T-helper 1 cell treated with Interleukin-12 subunit alpha and Interleukin-12 subunit beta and Interleukin-4 antibody, amounts not matched to agents 30 μg/mL and 1 μg/mL, for 36 hours (primary cell): Measurements from ENCODE around the gene POU6F2.

Experiments
- H3K27ac Mint-ChIP-seq: one replicate; pipeline ENCODE4 v1.8.0; 2021; ENCODE audit warnings: mild to moderate bottlenecking, mixed read lengths
- H3K27me3 Mint-ChIP-seq: one replicate; pipeline ENCODE4 v1.8.0; 2021; ENCODE audit warnings: low read depth, mixed read lengths
- H3K36me3 Mint-ChIP-seq: one replicate; pipeline ENCODE4 v1.8.0; 2021; ENCODE audit warnings: low read depth, mixed read lengths
- H3K4me1 Mint-ChIP-seq: one replicate; pipeline ENCODE4 v1.8.0; 2021; ENCODE audit warnings: low read depth, mixed read lengths
- H3K4me3 Mint-ChIP-seq: one replicate; pipeline ENCODE4 v1.8.0; 2021; ENCODE audit warnings: mild to moderate bottlenecking, moderate library complexity, mixed read lengths
- H3K9me3 Mint-ChIP-seq: one replicate; pipeline ENCODE4 v1.8.0; 2021; ENCODE audit warnings: mixed read lengths

POU6F2 gene

DNA sequence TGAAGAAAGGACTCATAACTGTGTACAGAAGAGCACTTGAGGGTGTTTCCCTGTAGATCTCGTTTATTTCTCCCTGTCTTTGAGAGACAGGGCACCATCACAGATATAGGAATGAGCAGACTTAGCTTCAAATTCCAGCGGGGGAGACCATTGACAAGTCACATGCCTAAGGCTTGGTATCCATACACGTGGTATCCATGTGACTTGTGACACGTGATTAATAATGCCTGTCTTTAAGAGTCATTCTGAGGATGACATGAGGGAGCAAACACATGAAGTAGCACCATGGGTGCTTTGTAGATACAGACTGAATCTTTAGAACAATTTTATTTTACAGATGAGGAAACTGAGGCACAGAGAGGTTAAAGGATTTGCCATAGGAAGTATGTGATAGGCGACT, 292.3 kb downstream of the POU6F2 start:
- no peaks in the 10 kb centered on the region for H3K27me3 Mint-ChIP-seq

GRCh38 chr7:39271402-39271801, 293.7 kb downstream of the POU6F2 start:
- H3K27ac Mint-ChIP-seq, result no peak overlapping the region
- H3K27me3 Mint-ChIP-seq, result no peaks in the 10 kb centered on the region
- H3K9me3 Mint-ChIP-seq, result no peaks in the 10 kb centered on the region
- H3K4me3 Mint-ChIP-seq, result no peak overlapping the region
- H3K4me1 Mint-ChIP-seq, result no peaks in the 10 kb centered on the region
- no peaks in the 10 kb centered on the region for H3K36me3 Mint-ChIP-seq

More for the DNA sequence above, 292.3 kb downstream of the POU6F2 start:
- Mint-ChIP-seq H3K9me3 (no peaks in the 10 kb centered on the region), H3K4me1 (no peaks in the 10 kb centered on the region), H3K36me3 (no peaks in the 10 kb centered on the region), H3K27ac (no peak overlapping the region), H3K4me3 (no peak overlapping the region)

- H3K27me3 Mint-ChIP-seq, result no peaks in the 10 kb centered on the region
- H3K9me3 Mint-ChIP-seq, result no peaks in the 10 kb centered on the region
- H3K27ac Mint-ChIP-seq, result no peak overlapping the region
- no peaks in the 10 kb centered on the region for H3K4me1 Mint-ChIP-seq
- no peak overlapping the region for H3K4me3 Mint-ChIP-seq
- H3K36me3 Mint-ChIP-seq, result no peaks in the 10 kb centered on the region
Measured at GRCh38 chr7:39272111-39272510, 294.4 kb downstream of the POU6F2 start.

DNA sequence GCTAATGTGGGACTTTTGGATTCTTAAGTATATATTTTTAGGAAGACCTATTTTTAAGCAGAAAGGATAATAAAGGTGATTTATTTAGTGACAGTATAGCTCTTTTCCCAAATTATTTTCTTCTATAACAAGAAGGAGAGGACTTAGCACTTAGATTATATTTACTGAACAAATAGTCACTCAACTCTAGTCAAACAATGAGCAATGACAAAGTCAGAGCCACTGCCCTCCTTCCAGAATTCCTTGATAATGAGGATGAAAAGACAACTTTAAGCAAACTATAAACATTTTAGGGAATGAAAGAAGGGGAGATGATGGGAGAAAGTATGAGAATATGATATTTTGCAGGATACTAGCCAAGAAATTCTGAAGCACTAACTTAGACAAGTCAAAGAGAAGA, 295.0 kb downstream of the POU6F2 start:
- no peaks in the 10 kb centered on the region for H3K36me3 Mint-ChIP-seq
- H3K4me1 Mint-ChIP-seq, result no peaks in the 10 kb centered on the region
- no peak overlapping the region for H3K4me3 Mint-ChIP-seq
- no peaks in the 10 kb centered on the region for H3K9me3 Mint-ChIP-seq
- H3K27me3 Mint-ChIP-seq, result no peaks in the 10 kb centered on the region
- no peak overlapping the region for H3K27ac Mint-ChIP-seq

DNA sequence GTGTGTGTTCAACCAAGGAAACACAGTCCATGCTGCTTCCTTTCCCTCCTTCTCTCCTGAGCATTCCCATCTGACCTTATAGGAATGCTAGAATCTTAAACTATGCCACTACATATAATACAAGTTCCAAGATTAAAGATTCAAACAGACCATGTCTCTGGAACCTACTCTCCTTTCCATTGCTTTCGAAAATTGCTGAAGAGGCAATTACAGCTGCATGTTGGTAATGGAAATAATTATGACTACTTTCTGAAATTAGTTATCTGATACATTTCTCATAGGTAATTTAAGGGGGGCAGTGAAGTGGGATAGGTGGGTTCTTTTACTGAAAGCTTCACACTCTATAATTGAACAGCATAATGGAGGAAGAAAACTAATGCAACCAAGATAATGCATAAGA, 302.6 kb downstream of the POU6F2 start:
- Mint-ChIP-seq H3K36me3 (no peaks in the 10 kb centered on the region), H3K4me1 (no peaks in the 10 kb centered on the region), H3K27ac (no peak overlapping the region), H3K9me3 (no peaks in the 10 kb centered on the region), H3K27me3 (no peaks in the 10 kb centered on the region), H3K4me3 (no peak overlapping the region)

- Mint-ChIP-seq H3K4me1 (no peaks in the 10 kb centered on the region), H3K4me3 (no peak overlapping the region), H3K9me3 (no peaks in the 10 kb centered on the region), H3K27me3 (no peaks in the 10 kb centered on the region), H3K36me3 (no peaks in the 10 kb centered on the region), H3K27ac (no peak overlapping the region)
Measured at GRCh38 chr7:39285256-39285655, 307.5 kb downstream of the POU6F2 start.

GRCh38 chr7:39288303-39288702, 310.6 kb downstream of the POU6F2 start:
- H3K36me3 Mint-ChIP-seq, result no peaks in the 10 kb centered on the region
- H3K4me3 Mint-ChIP-seq, result no peak overlapping the region
- H3K27ac Mint-ChIP-seq, result no peak overlapping the region
- H3K27me3 Mint-ChIP-seq, result no peaks in the 10 kb centered on the region
- H3K4me1 Mint-ChIP-seq, result no peaks in the 10 kb centered on the region
- H3K9me3 Mint-ChIP-seq, result no peaks in the 10 kb centered on the region

DNA sequence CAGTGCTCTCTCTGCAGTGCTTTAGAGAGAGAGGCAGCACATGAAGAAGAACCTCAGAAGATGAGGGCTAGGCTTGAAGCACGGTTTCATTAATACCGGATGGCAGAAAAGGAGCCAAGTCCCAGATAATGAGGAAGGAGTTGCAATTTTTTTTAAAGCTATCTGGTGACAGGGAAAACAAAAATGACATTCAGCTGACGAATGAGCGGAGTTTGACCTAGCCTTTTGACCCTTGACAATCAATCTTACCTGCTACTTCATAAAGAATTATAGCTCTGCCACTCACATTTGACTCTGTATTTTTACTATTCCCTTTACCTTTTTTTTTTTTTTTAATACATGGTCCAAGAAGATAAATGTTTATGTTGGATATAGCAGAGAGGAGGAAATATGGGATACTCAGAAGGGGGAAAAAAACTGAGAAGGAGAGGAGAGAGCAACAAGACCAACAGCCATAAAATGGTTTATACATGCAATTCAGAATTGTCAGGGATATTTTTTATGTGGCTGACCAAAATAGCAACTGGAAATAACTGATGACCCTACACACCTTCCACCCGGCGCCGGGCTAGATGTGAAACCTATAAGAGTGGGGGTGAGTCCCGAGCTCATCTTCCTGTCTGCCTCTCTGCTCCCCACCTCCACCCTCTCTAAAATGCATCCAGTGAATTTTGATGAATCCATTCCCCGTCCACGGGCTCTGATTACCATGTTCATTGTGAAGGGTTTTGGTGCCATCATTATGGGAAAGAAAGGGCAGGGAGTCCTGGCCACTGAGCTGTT, 314.1 kb downstream of the POU6F2 start:
- Mint-ChIP-seq H3K27ac (no peak overlapping the region), H3K36me3 (no peaks in the 10 kb centered on the region), H3K4me1 (no peaks in the 10 kb centered on the region), H3K9me3 (no peaks in the 10 kb centered on the region), H3K27me3 (no peaks in the 10 kb centered on the region), H3K4me3 (no peak overlapping the region)

- Mint-ChIP-seq H3K4me3 (no peak overlapping the region), H3K36me3 (no peaks in the 10 kb centered on the region), H3K27ac (no peak overlapping the region), H3K4me1 (no peaks in the 10 kb centered on the region), H3K27me3 (no peaks in the 10 kb centered on the region), H3K9me3 (no peaks in the 10 kb centered on the region)
Measured at GRCh38 chr7:39293056-39293823, 315.5 kb downstream of the POU6F2 start.

GRCh38 chr7:39294022-39294421, 316.3 kb downstream of the POU6F2 start:
- Mint-ChIP-seq H3K9me3 (no peaks in the 10 kb centered on the region), H3K27me3 (no peaks in the 10 kb centered on the region), H3K36me3 (no peaks in the 10 kb centered on the region), H3K4me1 (no peaks in the 10 kb centered on the region), H3K4me3 (no peak overlapping the region), H3K27ac (no peak overlapping the region)

DNA sequence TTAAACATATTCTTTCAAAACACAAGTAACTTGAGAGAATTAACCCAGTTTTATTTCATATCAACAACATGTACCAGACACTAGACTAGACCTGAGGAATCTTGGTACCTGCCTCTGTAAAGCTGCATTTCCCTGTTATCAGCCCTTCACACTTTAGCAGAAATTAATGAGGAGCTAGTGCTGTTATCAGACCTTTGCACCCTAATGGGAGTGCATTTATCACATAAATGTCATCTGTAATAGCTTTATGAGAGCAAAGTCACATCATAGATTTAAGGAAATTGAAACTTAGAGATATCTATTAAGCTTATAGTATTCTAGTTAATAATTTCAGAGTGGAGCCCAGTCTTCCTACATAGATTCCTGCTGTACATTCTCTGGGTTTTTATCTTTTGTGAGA, 318.1 kb downstream of the POU6F2 start:
- no peak overlapping the region for H3K27ac Mint-ChIP-seq
- H3K9me3 Mint-ChIP-seq, result no peaks in the 10 kb centered on the region
- no peaks in the 10 kb centered on the region for H3K4me1 Mint-ChIP-seq
- H3K36me3 Mint-ChIP-seq, result no peaks in the 10 kb centered on the region
- H3K27me3 Mint-ChIP-seq, result no peaks in the 10 kb centered on the region
- H3K4me3 Mint-ChIP-seq, result no peak overlapping the region

DNA sequence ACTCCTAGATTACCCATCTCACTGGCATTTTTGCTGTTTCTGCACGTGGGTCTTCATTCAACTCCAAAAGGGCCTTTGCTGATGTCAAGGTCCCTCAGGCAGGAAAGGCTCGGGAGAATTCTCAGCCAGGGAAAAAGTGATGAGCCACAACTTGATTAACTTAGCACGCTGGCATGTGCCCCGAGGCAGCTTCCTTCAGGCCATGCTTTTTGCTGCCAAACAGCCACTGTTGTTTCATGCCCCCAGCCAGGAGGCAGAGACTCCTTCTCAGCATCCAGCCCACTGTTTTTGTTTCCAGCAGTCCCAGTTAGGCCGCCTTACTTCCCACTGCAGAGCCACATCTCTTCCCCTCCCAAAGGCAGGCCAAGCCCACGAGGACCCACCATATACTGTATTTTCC, 322.0 kb downstream of the POU6F2 start:
- Mint-ChIP-seq H3K27ac (no peak overlapping the region), H3K27me3 (no peaks in the 10 kb centered on the region), H3K36me3 (no peaks in the 10 kb centered on the region), H3K9me3 (no peaks in the 10 kb centered on the region), H3K4me1 (no peaks in the 10 kb centered on the region), H3K4me3 (no peak overlapping the region)

DNA sequence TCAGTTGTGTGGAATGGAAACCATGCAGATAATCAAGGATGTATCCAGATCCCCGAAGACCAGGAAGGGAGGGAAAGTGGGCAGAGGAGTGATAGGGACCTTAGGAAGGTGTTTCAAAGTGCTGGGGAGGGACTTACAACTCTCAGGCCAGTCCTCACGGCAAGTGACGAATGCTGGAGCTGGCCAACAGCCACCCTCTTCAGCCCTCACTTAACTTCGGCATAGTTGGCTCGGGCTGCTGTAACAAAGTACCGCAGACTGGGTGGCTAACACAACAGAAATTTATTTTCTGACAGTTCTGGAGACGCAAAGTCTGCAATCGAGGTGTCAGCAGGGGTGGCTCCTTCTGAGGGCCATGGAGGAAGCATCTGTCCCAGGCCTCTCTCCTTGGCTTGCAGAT, 322.6 kb downstream of the POU6F2 start:
- no peak overlapping the region for H3K4me3 Mint-ChIP-seq
- no peaks in the 10 kb centered on the region for H3K27me3 Mint-ChIP-seq
- H3K4me1 Mint-ChIP-seq, result no peaks in the 10 kb centered on the region
- no peaks in the 10 kb centered on the region for H3K9me3 Mint-ChIP-seq
- no peak overlapping the region for H3K27ac Mint-ChIP-seq
- H3K36me3 Mint-ChIP-seq, result no peaks in the 10 kb centered on the region

DNA sequence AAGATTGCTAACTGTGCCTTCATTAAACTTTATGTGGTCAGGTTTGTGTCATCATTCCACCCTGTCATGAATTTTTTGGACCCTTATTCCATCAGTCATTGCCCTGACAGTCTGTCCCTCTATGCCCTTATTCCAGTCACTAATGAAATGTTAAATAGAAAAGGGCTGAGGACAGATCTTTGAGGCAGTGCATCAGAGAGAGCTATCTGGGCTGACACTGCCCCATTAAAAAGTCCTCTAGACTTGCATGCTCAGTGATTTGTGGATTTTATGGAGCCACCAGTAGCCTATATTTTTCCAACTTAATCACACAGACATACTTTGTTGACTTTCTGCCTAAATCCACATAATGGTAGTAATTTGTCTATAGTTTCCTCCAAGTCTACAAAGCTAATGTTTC, 323.8 kb downstream of the POU6F2 start:
- Mint-ChIP-seq H3K27me3 (no peaks in the 10 kb centered on the region), H3K36me3 (no peaks in the 10 kb centered on the region), H3K4me1 (no peaks in the 10 kb centered on the region), H3K9me3 (no peaks in the 10 kb centered on the region), H3K4me3 (no peak overlapping the region), H3K27ac (no peak overlapping the region)

- Mint-ChIP-seq H3K9me3 (no peaks in the 10 kb centered on the region), H3K27ac (no peak overlapping the region), H3K4me1 (no peaks in the 10 kb centered on the region), H3K36me3 (no peaks in the 10 kb centered on the region), H3K27me3 (no peaks in the 10 kb centered on the region), H3K4me3 (no peak overlapping the region)
Measured at GRCh38 chr7:39304178-39304577, 326.5 kb downstream of the POU6F2 start.
